GM12801 (cell line): Measurements from ENCODE around the gene FBXO42.

Source experiments
- TF ChIP-seq, protein P1 (sequence below): IDR thresholded peaks from one replicate; pipeline ENCODE4 v1.5.1; 2011; ENCODE audit warnings: control low read depth; ENCODE audit not compliant: insufficient read length; ENCODE audit errors: extremely low read depth

FBXO42 gene

DNA sequence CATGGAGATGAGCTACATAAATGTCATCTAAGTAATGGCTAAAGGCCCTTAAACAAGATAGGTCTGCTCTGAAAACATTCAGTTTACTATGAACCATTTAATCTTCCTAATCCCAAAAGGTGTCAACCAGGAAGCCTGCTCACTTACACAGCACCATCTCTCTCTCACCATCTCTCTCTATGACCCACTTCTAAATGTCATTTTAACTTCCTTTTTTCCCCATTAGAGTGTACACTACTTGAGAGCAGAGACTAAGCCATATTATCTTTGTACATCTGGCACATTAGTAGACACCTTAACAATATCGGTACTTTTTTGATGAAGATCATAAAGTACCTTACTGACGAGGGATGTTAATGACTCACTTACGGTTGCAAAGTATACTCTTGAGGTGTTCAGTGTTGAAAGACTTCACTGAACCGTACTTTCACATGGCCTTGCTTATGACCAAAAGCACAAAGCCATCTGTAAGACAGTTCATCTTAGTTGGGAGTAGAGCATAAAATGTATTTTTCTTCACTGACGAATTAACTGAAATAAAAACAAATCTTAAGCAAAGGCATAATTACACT lies 25.4 kb downstream of the FBXO42 start:
- TF ChIP-seq, protein P1, sequence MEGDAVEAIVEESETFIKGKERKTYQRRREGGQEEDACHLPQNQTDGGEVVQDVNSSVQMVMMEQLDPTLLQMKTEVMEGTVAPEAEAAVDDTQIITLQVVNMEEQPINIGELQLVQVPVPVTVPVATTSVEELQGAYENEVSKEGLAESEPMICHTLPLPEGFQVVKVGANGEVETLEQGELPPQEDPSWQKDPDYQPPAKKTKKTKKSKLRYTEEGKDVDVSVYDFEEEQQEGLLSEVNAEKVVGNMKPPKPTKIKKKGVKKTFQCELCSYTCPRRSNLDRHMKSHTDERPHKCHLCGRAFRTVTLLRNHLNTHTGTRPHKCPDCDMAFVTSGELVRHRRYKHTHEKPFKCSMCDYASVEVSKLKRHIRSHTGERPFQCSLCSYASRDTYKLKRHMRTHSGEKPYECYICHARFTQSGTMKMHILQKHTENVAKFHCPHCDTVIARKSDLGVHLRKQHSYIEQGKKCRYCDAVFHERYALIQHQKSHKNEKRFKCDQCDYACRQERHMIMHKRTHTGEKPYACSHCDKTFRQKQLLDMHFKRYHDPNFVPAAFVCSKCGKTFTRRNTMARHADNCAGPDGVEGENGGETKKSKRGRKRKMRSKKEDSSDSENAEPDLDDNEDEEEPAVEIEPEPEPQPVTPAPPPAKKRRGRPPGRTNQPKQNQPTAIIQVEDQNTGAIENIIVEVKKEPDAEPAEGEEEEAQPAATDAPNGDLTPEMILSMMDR, result no peak

DNA sequence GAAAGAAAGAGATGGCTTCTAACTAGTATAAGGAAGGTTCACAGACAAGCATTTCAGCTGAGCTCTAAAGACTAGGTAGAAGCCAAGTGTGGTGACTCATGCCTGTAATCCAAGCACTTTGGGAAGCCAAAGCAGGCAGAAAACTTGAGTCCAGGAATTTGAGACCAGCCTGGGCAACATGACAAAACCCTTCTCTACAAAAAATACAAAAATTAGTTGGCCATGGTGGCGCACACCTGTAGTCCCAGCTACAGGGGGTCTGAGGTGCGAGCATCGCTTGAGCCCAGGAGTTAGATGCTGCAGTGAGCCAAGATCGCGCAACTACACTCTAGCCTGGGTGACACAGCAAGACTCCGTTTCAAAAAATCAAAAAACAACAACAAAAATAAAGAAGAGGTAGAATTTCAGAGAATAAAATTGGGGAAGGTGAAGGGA lies 27.8 kb downstream of the FBXO42 start:
- TF ChIP-seq, protein P1, result no peak

DNA sequence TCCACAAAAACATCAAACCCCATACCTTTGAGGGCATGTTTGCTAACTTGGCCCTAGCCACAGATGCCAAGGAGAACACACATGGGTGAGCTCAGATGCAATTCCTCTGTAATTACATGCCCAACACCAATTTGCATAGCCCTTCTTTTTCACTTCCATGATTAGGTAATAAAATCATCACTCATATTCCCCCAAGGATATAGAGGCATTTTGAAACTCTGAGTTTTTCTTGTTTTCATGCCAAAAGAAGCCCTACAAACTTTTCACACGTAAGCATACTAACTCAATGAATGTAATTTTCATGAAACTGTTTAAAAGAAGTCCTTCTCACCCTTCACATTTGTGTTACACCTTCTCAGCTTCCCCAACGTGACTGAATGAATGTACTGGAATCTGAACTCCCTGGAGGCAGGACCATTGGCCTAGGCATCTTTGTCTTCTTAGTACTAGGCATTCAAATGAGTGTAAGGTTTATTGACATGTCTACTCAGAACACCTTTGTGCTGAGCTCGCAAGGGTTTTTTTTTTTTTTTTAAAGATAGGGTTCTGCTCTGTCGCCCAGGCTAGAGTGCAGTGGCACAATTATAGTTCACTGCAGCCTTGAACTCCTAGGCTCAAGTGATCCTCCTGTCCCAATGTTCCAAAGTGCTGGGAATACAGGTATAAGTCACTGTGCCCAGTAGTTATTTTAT lies 31.0 kb downstream of the FBXO42 start:
- TF ChIP-seq, protein P1, result no peak

DNA sequence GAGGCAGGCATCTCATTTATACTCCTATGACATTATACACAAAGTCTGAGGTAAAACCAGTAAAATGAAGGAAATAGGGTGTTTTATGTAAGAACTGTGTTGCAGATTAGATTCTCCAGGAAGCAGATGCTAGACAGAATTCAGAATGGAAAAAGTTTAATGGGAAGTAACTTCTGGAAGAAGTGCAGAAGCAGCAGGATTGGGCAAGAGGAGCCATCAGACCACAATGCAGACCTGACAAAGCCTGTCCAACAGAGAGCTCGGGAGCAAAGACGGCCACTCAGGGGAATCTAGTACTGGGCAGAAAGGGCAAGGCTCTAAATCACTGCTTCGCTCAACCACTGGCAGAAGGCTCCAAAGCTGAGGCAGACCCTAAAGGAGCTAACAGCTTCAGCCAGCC lies 33.7 kb downstream of the FBXO42 start:
- TF ChIP-seq, protein P1, result no peak

DNA sequence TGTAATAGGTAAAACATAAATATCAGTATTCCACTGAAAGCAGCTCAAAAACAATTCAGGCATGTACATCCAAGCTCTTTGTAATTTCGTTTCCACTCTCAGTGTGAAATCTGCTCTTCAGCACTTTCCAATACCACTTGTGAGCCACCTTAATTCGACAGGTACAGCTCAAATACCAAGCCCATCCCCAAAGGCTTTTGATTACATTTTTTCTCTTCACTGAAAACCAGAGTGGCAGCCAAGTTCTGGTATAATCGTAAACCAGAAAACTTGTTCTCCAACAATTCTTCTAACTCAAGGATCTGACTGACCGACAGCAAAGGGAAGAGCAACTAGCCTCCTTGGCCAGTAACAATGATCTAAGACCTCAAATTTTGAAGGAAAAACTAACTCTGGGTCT lies 36.8 kb downstream of the FBXO42 start:
- TF ChIP-seq, protein P1, result no peak

DNA sequence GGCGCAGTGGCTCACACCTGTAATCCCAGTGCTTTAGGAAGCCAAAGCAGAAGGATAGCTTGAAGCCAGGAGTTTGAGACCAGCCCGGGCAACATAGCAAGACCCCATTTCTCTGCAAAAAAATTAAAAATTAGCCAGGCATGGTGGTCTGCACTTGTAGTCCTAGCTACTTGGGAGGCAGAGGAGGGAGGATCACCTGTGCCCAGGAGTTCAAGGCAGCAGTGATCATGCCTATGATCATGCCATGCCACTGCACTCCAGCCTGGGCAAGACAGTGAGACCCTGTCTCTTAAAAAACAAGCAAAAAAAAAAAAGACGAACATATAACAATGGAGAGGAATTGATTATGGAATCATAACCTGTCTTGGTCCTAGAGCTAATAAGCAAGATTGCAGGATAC lies 45.1 kb downstream of the FBXO42 start:
- TF ChIP-seq, protein P1, result no peak

DNA sequence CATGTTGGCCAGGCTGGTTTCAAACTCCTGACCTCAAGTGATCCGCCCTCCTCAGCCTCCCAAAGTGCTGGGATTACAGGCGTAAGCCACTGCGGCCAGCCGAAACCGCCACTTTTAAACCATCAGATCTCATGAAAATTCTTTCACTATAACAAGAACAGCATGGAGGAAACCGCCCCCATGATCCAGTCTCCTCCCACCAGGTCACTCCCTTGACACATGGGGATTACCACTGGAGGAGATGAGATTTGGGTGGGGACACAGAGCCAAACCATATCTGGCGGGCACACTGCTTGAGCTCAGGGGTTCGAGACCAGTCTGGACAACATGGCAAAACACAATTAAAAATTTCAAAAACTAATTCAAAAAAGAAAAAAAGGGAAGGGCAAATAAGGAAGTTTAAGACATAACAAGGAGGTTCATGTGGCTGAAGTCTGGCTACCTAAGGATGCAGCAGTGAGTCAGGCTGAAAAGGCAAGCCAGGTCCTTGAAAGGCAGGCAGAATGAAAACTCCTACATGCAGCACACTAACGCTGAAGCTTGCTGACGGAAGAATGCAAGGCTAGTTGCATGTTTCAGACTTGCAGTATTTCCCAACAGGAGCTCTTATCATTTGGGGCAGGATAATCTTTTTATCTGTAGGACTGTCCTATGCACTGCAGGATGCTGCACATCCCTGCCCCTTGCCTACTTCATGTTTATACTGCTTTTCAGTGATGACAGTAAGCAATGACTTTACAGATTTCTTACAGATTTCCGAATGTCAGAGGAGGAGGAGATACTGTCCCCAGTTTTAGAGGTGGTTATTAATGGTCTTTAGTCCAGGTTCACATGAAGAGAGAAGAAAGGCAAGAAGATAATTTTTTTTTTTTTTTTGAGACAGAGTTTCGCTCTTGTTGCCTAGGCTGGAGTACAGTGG lies 49.3 kb downstream of the FBXO42 start:
- TF ChIP-seq, protein P1, result no peak
